Testis (tissue), 2 donors: ENCODE data around the gene HAUS7.

Experiments used
- POLR2A ChIP-seq: fragments of 450-650 bp; IDR thresholded peaks from one replicate; pipeline ENCODE4 v1.6.1; 2017; ENCODE audit warnings: antibody characterized with exemption, mild to moderate bottlenecking, moderate library complexity
- TF ChIP-seq, protein P1 (sequence below), 3 experiments: fragments of 450-650 bp in 2 of 3; fragments of 200-600 bp in 1 of 3; sonication (generic) in 1 of 3; IDR thresholded peaks; one replicate each; pipeline ENCODE4 v1.5.1; 2016 to 2019; ENCODE audit warnings: antibody characterized with exemption in 3 of 3, mild to moderate bottlenecking in 2 of 3, moderate library complexity in 1 of 3

GRCh38 chrX:153471663-153472280 is 1.4 kb upstream of the HAUS7 start:
- TF ChIP-seq, protein P1, sequence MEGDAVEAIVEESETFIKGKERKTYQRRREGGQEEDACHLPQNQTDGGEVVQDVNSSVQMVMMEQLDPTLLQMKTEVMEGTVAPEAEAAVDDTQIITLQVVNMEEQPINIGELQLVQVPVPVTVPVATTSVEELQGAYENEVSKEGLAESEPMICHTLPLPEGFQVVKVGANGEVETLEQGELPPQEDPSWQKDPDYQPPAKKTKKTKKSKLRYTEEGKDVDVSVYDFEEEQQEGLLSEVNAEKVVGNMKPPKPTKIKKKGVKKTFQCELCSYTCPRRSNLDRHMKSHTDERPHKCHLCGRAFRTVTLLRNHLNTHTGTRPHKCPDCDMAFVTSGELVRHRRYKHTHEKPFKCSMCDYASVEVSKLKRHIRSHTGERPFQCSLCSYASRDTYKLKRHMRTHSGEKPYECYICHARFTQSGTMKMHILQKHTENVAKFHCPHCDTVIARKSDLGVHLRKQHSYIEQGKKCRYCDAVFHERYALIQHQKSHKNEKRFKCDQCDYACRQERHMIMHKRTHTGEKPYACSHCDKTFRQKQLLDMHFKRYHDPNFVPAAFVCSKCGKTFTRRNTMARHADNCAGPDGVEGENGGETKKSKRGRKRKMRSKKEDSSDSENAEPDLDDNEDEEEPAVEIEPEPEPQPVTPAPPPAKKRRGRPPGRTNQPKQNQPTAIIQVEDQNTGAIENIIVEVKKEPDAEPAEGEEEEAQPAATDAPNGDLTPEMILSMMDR (IDR thresholded peaks at IDR 0.05): no peak
- TF ChIP-seq POLR2A: no peak
